ENCODE measurements around the gene SCAP.
"Not testable (repeated sequence)": the region's sequence is repeated elsewhere in the genome, so short reads cannot be mapped to it uniquely, and the experiment has no call there.

SCAP gene

DNA sequence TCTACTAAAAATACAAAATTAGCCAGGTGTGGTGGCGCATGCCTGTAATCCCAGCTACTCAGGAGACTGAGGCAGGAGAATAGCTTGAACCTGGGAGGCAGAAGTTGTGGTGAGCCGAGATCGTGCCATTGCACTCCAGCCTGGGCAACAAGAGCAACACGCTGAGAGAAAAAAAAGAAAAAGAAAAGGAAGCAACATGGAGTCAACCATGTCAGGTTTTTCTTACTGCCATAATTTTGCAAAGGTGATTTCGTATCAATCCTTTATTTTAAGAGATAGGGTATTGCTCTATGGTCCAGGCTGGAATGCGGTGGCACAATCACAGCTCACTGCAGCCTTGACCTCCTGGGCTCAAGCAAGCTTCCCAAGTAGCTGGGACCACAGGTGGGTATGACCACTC lies 4.5 kb upstream of the SCAP start:
- not testable (repeated sequence) for DNase-seq (ENCODE audit: low spot score)

GRCh38 chr3:47479826-47480160 lies 4.1 kb upstream of the SCAP start:
- no peak for DNase-seq (ENCODE audit: low spot score)

DNA sequence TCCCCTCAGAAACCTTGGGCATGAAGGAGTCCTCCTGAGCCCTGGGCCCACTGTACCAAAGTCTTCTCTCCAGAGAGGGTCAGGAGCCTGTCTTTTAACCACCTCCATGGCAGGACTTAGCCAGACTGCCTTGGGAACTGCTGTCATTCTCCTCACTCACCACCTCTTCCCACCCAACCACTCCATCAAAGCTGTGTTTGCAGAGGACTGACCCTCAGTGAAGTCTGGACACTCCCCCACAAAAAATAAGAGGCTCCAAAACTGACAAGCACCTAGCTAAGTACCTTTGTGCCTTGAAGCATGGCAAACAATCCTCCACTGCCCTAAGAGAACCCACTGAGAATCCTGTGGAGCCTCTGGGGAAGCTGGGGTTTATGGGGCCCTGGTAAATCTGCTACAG lies 2.3 kb upstream of the SCAP start:
- no peak for DNase-seq (ENCODE audit: low spot score)

DNA sequence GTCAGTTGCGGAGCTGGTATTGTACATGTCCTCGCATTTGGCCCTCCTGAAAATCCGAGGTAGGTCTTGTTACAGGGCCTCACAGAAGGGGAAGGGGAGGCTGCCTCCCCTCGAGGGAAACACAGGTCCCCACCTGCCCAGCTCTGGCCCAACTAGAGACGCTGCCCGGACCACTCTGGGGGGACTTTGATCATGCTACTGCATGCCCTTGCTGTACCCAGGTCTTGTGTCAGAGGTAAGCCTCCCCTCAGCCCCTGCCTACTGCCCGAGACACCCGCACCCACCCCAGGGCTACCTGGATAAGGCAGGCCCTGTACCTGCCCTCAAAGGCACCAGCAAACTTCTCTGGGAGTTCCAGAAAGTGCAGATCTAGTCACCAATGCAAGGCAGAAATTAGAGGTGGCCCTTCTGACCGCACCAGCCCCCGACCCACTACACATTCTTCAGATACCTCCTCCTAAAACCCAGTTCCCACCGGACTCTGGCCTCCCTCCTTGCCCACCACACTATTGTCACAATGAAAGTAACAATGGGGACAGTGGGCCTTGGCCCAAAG lies 981 bp upstream of the SCAP start:
- DNase-seq (ENCODE audit: low spot score) = no peak

DNA sequence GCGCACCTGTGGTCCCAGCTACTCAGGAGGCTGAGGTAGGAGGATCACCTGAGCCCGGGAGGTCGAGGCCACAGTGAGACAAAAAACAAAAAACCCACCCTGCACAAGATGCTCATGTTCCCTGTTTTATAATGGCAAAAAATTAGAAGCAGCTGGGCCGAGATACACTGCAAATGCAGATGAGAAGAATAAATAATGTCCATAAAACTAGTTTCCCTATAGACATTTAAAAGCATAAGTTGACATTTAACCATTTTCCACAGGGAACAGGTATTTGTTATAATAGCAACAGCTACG lies 537 bp upstream of the SCAP start:
- DNase-seq (ENCODE audit: low spot score) = no peak

GRCh38 chr3:47475029-47475569 lies 642 bp downstream of the SCAP start:
- no peak for DNase-seq (ENCODE audit: low spot score)

DNA sequence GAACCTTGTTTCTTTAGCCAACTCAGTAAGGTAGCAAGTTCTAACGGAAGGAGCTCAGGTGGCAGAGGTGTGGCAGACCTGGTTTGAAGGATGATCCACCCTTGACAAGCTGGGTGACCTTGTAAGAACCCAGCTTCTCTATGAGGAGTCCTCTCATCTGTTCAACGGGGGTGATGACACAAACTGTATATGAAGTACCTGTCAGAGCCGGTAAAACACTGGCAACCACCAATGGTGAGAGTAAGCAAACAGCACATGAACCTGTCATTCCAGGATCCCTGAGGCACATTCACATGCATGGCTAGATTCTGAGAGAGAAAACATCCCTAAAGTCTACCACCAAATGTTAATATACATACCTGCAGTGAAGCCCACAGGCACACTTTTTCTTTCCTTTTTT lies 2.4 kb downstream of the SCAP start:
- DNase-seq (ENCODE audit: low spot score) = no peak

DNA sequence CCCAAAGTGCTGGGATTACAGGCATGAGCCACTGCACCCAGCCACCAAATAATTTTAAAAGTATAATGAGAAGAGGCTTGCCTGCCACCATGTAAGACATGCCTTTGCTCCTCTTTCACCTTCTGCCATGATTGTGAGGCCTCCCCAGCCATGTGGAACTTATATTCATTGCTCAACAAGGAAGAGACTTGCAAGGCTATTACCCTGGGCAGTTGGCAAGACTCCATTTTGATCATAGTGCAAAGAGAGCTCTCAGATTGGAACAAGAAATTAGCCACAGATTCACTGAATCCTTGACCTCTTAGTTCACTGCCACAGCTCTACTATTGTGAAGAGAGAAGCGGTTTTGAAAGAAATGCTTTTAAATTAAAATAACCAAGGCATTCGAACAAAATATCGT lies 6.1 kb downstream of the SCAP start:
- DNase-seq (ENCODE audit: low spot score) = no peak

- DNase-seq (ENCODE audit: low spot score) = not testable (repeated sequence)
These were observed 7.4 kb downstream of the SCAP start for GRCh38 chr3:47468315-47468714.

DNA sequence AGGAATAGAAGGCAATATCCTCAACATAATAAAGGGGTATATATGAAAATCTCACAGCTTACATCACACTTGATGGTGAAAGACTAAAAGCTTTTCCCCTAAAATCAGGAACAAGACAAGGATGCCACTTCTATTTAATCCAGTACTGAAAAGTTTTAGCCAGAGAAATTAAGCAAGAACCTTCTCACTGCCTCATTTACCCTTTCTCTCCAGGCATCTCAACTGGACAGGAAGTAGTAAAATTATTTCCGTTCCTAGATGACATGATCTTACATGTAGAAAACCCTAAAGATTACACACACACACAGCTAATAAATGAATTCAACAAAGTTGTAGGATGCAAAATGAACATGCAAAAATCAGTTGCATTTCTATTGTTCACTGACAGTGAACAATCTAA lies 11.2 kb downstream of the SCAP start:
- no peak for DNase-seq (ENCODE audit: low spot score)

GRCh38 chr3:47459534-47460085 lies 16.1 kb downstream of the SCAP start:
- not testable (repeated sequence) for DNase-seq (ENCODE audit: low spot score)

GRCh38 chr3:47456984-47457383 lies 18.8 kb downstream of the SCAP start:
- DNase-seq (ENCODE audit: low spot score) = no peak

DNA sequence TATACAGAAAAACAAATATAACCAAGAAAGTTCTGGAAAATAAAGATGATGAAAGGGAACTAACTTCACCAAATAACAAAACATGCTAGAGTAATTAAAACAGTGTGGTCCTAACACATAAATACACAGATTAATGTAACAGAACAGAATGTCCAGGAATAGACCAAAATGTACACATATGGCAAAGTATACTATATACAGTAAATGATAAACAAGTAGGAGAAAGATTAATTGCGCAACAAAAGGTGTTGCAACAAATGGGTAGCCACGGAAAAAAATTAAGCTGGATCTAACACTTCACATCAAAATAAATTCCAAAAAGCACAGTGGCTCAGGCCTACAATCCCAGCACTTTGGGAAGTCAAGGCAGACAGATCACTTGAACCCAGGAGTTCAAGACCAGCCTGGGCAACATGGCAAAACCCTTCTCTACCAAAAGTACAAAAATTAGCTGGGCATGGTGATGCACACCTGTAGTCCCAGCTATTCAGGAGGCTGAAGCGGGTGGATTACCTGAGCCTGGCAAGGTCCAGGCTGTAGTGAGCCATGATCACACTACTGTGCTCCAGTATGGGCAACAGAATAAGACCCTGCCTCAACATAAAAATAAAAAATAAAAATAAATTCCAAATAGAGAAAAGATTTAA lies 19.8 kb downstream of the SCAP start:
- DNase-seq (ENCODE audit: low spot score) = no peak

DNA sequence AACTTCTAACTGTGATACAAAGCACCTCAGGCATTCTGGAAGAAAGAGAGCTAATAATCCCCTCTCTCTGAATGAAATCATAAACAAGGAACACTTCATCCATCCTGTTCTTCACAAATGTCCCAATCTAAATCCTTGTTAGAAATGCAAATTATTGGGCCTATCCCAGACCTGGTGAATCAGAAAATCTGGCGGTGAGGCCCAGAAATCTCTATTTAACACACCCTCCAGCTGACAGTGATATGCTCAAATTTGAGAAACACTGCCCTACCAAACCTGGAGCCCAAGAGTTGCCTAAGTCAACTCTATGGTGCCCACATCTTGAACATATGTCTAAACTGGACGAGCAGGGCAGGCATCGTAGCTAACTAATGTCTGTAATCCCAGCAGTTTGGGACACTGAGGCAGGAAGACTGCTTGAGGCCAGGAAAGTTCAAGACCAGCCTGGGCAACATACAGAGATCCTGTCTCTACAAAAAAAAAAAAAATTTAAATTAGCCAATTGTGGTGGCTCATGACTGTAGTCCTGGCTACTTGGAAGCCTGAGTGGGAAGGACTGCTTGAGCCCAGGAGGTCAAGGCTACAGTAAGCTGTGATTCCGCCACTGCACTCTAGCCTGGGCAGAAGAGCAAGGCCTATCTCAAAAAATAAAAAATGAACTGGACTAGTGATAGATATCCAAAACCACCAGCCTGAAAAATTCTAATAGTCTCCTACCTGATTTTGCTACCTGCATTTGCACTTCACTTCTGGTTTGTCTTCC lies 23.1 kb downstream of the SCAP start:
- no peak for DNase-seq (ENCODE audit: low spot score)

GRCh38 chr3:47444103-47444502 lies 31.6 kb downstream of the SCAP start:
- no peak for DNase-seq (ENCODE audit: low spot score)

- DNase-seq (ENCODE audit: low spot score) = peak; percentile 33
These were observed 32.1 kb downstream of the SCAP start for GRCh38 chr3:47443611-47443995.

- DNase-seq (ENCODE audit: low spot score) = no peak
These were observed 33.8 kb downstream of the SCAP start for GRCh38 chr3:47441796-47442551.

DNA sequence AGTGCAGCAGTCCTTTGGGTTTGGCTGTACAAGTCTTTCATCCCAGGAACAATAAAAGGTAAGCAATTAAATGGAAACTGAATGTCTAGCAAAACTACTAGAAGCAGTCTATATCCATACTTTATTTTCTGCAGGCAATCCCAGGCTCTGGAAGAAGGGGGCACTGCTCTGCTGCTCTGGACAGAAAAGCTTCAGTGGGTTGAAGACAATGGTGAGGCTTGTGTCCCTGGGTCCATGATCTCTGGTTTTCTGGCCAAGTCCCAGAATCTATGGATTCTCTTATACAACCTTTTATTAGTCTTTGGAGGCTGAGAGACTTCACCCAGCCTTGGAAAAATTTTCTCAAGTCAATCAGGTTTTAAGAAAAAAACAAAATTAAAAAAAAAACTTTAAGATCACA lies 35.6 kb downstream of the SCAP start:
- peak; percentile 66 for DNase-seq (ENCODE audit: low spot score)

DNA sequence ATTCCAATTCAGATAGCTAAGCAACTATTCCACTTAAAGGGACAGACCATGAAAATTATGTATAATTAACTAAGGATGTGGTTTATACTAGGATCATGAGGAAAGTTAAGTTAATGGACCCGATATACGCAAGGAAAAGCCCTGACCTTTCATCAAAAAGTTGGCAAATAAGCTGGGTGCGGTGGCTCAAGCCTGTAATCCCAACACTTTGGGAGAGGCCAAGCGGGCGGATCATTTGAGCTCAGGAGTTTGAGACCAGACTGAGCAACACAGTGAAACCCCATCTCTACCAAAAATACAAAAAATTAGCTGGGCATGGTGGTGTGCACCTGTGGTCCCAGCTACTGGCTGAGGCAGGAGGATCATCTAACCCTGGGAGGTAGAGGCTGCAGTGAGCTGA lies 39.6 kb downstream of the SCAP start:
- no peak for DNase-seq (ENCODE audit: low spot score)

- no peak for DNase-seq (ENCODE audit: low spot score)
These were observed 40.9 kb downstream of the SCAP start for GRCh38 chr3:47434849-47435248.

DNA sequence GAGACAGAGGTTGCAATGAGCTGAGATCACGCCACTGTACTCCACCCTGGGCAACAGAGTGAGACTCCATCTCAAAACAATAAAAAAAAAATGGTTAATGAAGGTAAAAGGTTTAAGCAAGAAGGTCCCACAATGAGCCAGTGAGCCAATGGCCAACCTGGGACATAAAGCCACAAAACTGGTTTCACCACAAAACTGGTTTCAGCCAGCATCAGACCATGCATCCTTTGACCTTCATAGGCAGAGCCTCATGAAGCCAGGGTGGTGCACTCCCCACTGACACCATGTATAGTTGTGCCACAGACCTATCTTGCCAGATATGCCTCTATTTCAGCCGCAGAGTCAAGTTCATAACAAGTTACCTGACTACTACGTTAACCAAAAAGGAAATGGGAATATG lies 41.9 kb downstream of the SCAP start:
- DNase-seq (ENCODE audit: low spot score) = no peak

GRCh38 chr3:47432673-47433072 lies 43.1 kb downstream of the SCAP start:
- DNase-seq (ENCODE audit: low spot score) = no peak

DNA sequence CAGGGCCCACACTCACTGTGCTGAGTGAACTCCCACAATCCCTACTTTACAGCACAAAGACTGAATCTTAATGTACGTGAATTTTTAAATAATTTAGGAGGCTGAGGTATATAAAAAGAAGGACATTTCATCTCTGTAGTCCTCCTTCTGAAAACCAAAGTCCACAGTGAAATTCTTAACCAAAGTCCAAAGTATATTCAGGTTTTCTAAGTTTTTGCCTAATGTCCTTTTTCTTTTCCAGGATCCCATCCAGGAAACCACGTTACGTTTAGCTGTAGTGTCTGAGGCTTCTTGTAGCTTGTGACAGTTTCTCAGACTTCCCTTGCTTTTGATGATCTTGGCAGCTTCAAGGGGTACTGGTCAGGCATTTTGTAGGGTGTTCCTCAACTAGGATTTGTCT lies 44.5 kb downstream of the SCAP start:
- no peak for DNase-seq (ENCODE audit: low spot score)

Measured in D341Med (cell line).